ENCODE data around the gene KAT2B.

The KAT2B gene

GRCh38 chr3:20148466-20148865, 108.2 kb downstream of the KAT2B start:
- Histone ChIP-seq H3K4me3 (no peak overlapping the region), H3K27ac (no peak overlapping the region)
- no peak for DNase-seq (ENCODE audit: low spot score)
- TF ChIP-seq, protein P1, sequence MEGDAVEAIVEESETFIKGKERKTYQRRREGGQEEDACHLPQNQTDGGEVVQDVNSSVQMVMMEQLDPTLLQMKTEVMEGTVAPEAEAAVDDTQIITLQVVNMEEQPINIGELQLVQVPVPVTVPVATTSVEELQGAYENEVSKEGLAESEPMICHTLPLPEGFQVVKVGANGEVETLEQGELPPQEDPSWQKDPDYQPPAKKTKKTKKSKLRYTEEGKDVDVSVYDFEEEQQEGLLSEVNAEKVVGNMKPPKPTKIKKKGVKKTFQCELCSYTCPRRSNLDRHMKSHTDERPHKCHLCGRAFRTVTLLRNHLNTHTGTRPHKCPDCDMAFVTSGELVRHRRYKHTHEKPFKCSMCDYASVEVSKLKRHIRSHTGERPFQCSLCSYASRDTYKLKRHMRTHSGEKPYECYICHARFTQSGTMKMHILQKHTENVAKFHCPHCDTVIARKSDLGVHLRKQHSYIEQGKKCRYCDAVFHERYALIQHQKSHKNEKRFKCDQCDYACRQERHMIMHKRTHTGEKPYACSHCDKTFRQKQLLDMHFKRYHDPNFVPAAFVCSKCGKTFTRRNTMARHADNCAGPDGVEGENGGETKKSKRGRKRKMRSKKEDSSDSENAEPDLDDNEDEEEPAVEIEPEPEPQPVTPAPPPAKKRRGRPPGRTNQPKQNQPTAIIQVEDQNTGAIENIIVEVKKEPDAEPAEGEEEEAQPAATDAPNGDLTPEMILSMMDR (IDR thresholded peaks at IDR 0.05), result no peak

DNA sequence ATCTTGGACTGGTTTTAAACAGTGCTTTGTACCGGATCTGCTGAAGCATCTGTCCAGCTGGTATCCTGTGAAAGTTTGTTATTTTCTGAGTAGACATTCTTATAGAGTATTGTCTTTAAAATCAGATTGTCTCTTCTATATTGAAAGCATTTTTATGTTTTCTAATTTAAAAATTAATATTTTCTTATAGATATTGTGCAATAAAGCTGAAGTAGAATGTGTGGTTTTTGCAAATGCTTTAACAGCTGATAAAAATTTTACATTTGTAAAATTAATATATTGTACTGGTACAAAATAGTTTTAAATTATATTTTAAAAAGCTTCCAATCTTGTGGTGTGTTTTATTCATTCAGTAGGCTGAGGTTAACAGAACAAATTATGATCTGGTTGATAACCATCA, 113.8 kb downstream of the KAT2B start:
- H3K4me3 ChIP-seq, result no peak overlapping the region
- TF ChIP-seq, protein P1 (IDR thresholded peaks at IDR 0.05), result no peak
- DNase-seq (ENCODE audit: low spot score), result no peak
- H3K27ac ChIP-seq, result no peak overlapping the region

GRCh38 chr3:20154928-20155327, 114.7 kb downstream of the KAT2B start:
- DNase-seq (ENCODE audit: low spot score), result no peak
- no peak overlapping the region for H3K27ac ChIP-seq
- TF ChIP-seq, protein P1 (IDR thresholded peaks at IDR 0.05), result no peak
- H3K4me3 ChIP-seq, result no peak overlapping the region

GRCh38 chr3:20160230-20160629, 120.0 kb downstream of the KAT2B start:
- H3K27ac ChIP-seq, result no peak overlapping the region

GRCh38 chr3:20161714-20162113, 121.5 kb downstream of the KAT2B start:
- TF ChIP-seq, protein P1 (IDR thresholded peaks at IDR 0.05), result no peak
- Histone ChIP-seq H3K4me3 (no peak overlapping the region), H3K27ac (no peak overlapping the region)
- DNase-seq (ENCODE audit: low spot score), result no peak

More at GRCh38 chr3:20160230-20160629, 120.0 kb downstream of the KAT2B start:
- TF ChIP-seq, protein P1 (IDR thresholded peaks at IDR 0.05), result no peak
- no peak overlapping the region for H3K4me3 ChIP-seq
- no peak for DNase-seq (ENCODE audit: low spot score)

DNA sequence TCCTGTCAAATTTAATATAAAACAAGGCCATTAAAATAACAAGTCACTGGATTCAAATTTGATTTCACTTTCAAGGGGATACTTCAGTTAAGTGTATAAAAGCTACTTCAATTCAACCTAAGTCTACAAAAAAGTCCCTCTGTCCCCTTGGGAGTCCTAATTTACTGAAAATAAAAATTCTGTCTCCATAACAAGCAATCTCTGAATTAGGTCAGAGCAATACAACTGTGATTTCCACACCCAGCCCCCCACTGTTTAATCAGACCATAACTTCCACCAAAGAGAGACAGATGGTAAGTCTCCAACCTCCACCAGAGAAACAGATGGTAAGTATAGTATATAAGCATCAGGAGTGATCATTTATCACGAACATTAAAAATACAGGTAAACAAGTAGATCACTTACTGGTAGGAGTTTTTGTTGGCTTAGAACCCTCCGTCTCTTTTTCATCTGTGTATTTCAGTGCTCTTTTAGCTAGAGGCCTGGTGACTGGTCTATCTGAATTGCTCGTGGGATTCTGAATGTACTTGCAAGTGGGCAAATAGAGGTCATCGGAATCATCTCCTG, 133.7 kb downstream of the KAT2B start:
- TF ChIP-seq, protein P1 (IDR thresholded peaks at IDR 0.05), result no peak
- no peak for DNase-seq (ENCODE audit: low spot score)
- no peak overlapping the region for H3K4me3 ChIP-seq
- H3K27ac ChIP-seq, result no peak overlapping the region

DNA sequence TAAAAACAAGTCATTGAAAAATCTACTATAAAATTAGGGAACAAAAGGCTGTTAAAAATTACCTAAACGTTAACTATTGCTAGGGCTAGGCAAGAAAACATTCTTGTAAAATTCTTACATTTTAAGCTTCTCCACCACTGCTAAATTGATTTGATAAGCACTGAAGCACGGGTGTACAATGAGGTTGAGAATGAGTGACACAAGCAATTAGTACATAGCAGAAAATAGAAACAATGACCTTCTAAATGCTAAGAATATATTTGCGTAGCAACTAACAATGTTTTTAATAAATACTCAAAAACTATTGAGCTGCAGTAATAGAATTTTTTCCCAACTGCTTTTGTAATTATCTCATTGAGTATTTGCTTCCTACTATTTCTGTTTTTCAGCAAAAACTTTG, 141.0 kb downstream of the KAT2B start:
- H3K27ac ChIP-seq, result no peak overlapping the region
- TF ChIP-seq, protein P1 (IDR thresholded peaks at IDR 0.05), result no peak
- DNase-seq (ENCODE audit: low spot score), result no peak
- no peak overlapping the region for H3K4me3 ChIP-seq
